ENCODE data around the gene HECTD4.

Gene HECTD4

DNA sequence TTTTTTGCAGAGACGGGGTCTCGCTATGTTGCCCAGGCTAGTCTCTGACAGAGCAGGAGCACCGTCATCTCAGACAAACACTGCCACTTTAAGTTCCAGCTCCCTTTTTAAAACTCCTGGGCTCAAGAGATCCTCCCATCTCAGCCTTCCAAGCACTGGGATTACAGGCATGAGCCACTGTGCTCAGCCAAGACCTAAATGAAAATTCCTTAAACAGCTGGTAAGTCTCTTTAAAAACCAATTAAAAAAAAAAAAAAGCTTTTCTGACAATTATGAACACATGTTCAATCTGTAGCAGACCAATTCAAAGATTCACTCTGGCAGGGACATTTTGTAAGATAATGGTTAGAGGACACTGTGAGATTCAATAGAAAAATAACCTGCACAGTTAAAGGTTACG is 77.8 kb downstream of the HECTD4 start:
- no peak overlapping the region for H3K4me2 ChIP-seq (ENCODE audit: low read length)
- H3K4me1 ChIP-seq (ENCODE audit: insufficient read depth, low read length, severe bottlenecking), result peaks cover 8% of the 10 kb centered on the region
- no peak overlapping the region for H3K4me3 ChIP-seq (ENCODE audit: low read depth, low read length, poor library complexity, severe bottlenecking)
- no peaks in the 10 kb centered on the region for H3F3A ChIP-seq (ENCODE audit: insufficient read depth, low read length)
- TF ChIP-seq EZH2 (IDR thresholded peaks at IDR 0.05; ENCODE audit: borderline replicate concordance, low read length), result no peak
- TF ChIP-seq, protein P1, sequence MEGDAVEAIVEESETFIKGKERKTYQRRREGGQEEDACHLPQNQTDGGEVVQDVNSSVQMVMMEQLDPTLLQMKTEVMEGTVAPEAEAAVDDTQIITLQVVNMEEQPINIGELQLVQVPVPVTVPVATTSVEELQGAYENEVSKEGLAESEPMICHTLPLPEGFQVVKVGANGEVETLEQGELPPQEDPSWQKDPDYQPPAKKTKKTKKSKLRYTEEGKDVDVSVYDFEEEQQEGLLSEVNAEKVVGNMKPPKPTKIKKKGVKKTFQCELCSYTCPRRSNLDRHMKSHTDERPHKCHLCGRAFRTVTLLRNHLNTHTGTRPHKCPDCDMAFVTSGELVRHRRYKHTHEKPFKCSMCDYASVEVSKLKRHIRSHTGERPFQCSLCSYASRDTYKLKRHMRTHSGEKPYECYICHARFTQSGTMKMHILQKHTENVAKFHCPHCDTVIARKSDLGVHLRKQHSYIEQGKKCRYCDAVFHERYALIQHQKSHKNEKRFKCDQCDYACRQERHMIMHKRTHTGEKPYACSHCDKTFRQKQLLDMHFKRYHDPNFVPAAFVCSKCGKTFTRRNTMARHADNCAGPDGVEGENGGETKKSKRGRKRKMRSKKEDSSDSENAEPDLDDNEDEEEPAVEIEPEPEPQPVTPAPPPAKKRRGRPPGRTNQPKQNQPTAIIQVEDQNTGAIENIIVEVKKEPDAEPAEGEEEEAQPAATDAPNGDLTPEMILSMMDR (IDR thresholded peaks at IDR 0.05; ENCODE audit: low read length), result no peak
- no peaks in the 10 kb centered on the region for H3K9me2 ChIP-seq (ENCODE audit: low read depth, low read length)
- peaks cover 56% of the 10 kb centered on the region for H3K36me3 ChIP-seq (ENCODE audit: insufficient read depth, low read length)
- H3K27me3 ChIP-seq (ENCODE audit: insufficient read depth, low read length), result no peaks in the 10 kb centered on the region
- no peak overlapping the region for H2AFZ ChIP-seq (ENCODE audit: low read length)
- no peak overlapping the region for H3K27ac ChIP-seq (ENCODE audit: low read depth, low read length, poor library complexity, severe bottlenecking)
- no peak overlapping the region for H3K9ac ChIP-seq (ENCODE audit: low read length)
- no peaks in the 10 kb centered on the region for H3K9me3 ChIP-seq (ENCODE audit: low read length)
- H3K79me2 ChIP-seq (ENCODE audit: insufficient read depth, low read length), result no peaks in the 10 kb centered on the region
- H4K20me1 ChIP-seq (ENCODE audit: insufficient read depth, low read length), result no peaks in the 10 kb centered on the region

DNA sequence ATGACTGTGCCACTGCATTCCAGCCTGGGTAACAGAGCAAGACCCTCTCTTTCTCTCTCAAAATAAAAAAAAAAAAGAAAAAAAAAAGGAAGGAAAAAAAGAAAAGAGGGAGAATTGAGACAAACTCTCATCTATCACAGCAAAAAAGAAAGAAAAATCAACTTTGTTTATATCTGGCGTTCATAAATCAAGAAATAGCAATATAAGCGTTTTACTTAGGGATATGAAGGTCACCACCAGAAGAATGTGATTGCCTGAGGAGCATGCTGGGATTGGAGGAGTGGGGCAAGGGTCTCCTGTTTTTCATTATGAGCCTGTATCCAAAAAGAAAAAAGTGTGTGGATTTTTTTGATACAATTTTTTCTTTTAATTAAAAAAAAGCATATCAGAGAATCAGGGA is 78.4 kb downstream of the HECTD4 start:
- no peak overlapping the region for H3K4me3 ChIP-seq (ENCODE audit: low read depth, low read length, poor library complexity, severe bottlenecking)
- no peak overlapping the region for H3K4me2 ChIP-seq (ENCODE audit: low read length)
- H3K9ac ChIP-seq (ENCODE audit: low read length), result no peak overlapping the region
- H3K36me3 ChIP-seq (ENCODE audit: insufficient read depth, low read length), result peaks cover 49% of the 10 kb centered on the region
- H3K27ac ChIP-seq (ENCODE audit: low read depth, low read length, poor library complexity, severe bottlenecking), result no peak overlapping the region
- H3F3A ChIP-seq (ENCODE audit: insufficient read depth, low read length), result no peaks in the 10 kb centered on the region
- H2AFZ ChIP-seq (ENCODE audit: low read length), result no peak overlapping the region
- H3K27me3 ChIP-seq (ENCODE audit: insufficient read depth, low read length), result no peaks in the 10 kb centered on the region
- H4K20me1 ChIP-seq (ENCODE audit: insufficient read depth, low read length), result no peaks in the 10 kb centered on the region
- H3K9me3 ChIP-seq (ENCODE audit: low read length), result no peaks in the 10 kb centered on the region
- peaks cover 8% of the 10 kb centered on the region for H3K4me1 ChIP-seq (ENCODE audit: insufficient read depth, low read length, severe bottlenecking)
- H3K9me2 ChIP-seq (ENCODE audit: low read depth, low read length), result no peaks in the 10 kb centered on the region
- TF ChIP-seq EZH2 (IDR thresholded peaks at IDR 0.05; ENCODE audit: borderline replicate concordance, low read length), result no peak
- TF ChIP-seq, protein P1 (IDR thresholded peaks at IDR 0.05; ENCODE audit: low read length), result no peak
- no peaks in the 10 kb centered on the region for H3K79me2 ChIP-seq (ENCODE audit: insufficient read depth, low read length)

DNA sequence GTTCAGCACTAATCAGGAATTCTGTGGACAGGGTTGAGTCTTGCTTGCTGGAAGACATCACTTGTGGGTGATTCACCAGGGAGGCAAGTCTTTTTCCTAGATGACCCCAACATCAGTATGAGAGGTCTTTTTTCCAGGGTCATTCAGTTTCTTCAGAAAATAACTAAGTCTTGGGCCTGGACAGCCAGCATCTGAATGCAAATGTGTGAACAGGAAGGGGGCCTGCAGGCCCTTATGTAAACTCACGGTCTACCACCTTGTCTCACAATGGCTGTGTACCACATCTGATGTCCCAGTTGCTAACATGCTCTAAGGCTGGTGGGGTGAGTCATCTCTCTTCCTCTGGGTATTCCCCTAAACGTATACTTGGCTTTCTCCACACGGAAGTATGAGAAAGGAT is 79.2 kb downstream of the HECTD4 start:
- Histone ChIP-seq H3K9me2 (ENCODE audit: low read depth, low read length) (no peaks in the 10 kb centered on the region), H3K4me3 (ENCODE audit: low read depth, low read length, poor library complexity, severe bottlenecking) (no peak overlapping the region), H3K4me1 (ENCODE audit: insufficient read depth, low read length, severe bottlenecking) (peaks cover 8% of the 10 kb centered on the region), H3F3A (ENCODE audit: insufficient read depth, low read length) (no peaks in the 10 kb centered on the region), H2AFZ (ENCODE audit: low read length) (no peak overlapping the region), H3K9ac (ENCODE audit: low read length) (no peak overlapping the region), H3K27me3 (ENCODE audit: insufficient read depth, low read length) (no peaks in the 10 kb centered on the region), H3K4me2 (ENCODE audit: low read length) (no peak overlapping the region), H3K79me2 (ENCODE audit: insufficient read depth, low read length) (no peaks in the 10 kb centered on the region), H3K9me3 (ENCODE audit: low read length) (no peaks in the 10 kb centered on the region), H3K27ac (ENCODE audit: low read depth, low read length, poor library complexity, severe bottlenecking) (no peak overlapping the region), H4K20me1 (ENCODE audit: insufficient read depth, low read length) (no peaks in the 10 kb centered on the region), H3K36me3 (ENCODE audit: insufficient read depth, low read length) (peaks cover 44% of the 10 kb centered on the region)
- TF ChIP-seq EZH2 (IDR thresholded peaks at IDR 0.05; ENCODE audit: borderline replicate concordance, low read length), result no peak
- TF ChIP-seq, protein P1 (IDR thresholded peaks at IDR 0.05; ENCODE audit: low read length), result no peak
